Measurements from ENCODE around the gene AATF.

AATF gene

GRCh38 chr17:37094391-37094790 is 145.6 kb downstream of the AATF start:
- H3K4ac ChIP-seq (ENCODE audit: low read depth, low read length): no peak overlapping the region
- no peak overlapping the region for H4K5ac ChIP-seq (ENCODE audit: low read length)
- H3K4me1 ChIP-seq (ENCODE audit: control insufficient read depth, low read depth, low read length): no peaks in the 10 kb centered on the region
- H3K4me3 ChIP-seq (ENCODE audit: low read length): no peak overlapping the region
- H3K23ac ChIP-seq (ENCODE audit: low read length): no peak overlapping the region
- H3K27ac ChIP-seq (ENCODE audit: low read depth, low read length): no peak overlapping the region
- no peak overlapping the region for H2BK15ac ChIP-seq (replicated peaks; ENCODE audit: low read depth)
- H3K79me1 ChIP-seq (ENCODE audit: low read length): no peaks in the 10 kb centered on the region
- no peak for DNase-seq
- H3K56ac ChIP-seq (ENCODE audit: low read length): no peak overlapping the region
- H3K27me3 ChIP-seq (ENCODE audit: insufficient read depth, low read length, poor library complexity): no peaks in the 10 kb centered on the region
- H2BK120ac ChIP-seq (ENCODE audit: low read depth, low read length): no peak overlapping the region
- H2BK5ac ChIP-seq (ENCODE audit: low read length): no peak overlapping the region
- H4K8ac ChIP-seq (ENCODE audit: low read depth, low read length): no peak overlapping the region
- H3K9ac ChIP-seq (ENCODE audit: low read length): no peak overlapping the region
- WGBS (ENCODE audit: extremely low coverage, insufficient coverage, low lambda C conversion rate): no CpG with 5 or more reads among the region's 4 CpGs
- H3K18ac ChIP-seq (ENCODE audit: low read length): no peak overlapping the region
- no peak overlapping the region for H3K4me2 ChIP-seq (ENCODE audit: low read length)
- H3K36me3 ChIP-seq (ENCODE audit: control insufficient read depth, insufficient read depth, low read length): peaks cover 15% of the 10 kb centered on the region
- H2AK5ac ChIP-seq (ENCODE audit: low read length): no peak overlapping the region
- no peaks in the 10 kb centered on the region for H3K79me2 ChIP-seq (ENCODE audit: control insufficient read depth, insufficient read depth, low read length)

- Histone ChIP-seq H3K56ac (ENCODE audit: low read length) (no peak overlapping the region), H3K27me3 (ENCODE audit: insufficient read depth, low read length, poor library complexity) (no peaks in the 10 kb centered on the region), H3K9ac (ENCODE audit: low read length) (no peak overlapping the region), H3K4me2 (ENCODE audit: low read length) (no peak overlapping the region), H4K8ac (ENCODE audit: low read depth, low read length) (no peak overlapping the region), H3K79me1 (ENCODE audit: low read length) (no peaks in the 10 kb centered on the region), H3K4ac (ENCODE audit: low read depth, low read length) (no peak overlapping the region), H2BK5ac (ENCODE audit: low read length) (no peak overlapping the region), H3K79me2 (ENCODE audit: control insufficient read depth, insufficient read depth, low read length) (no peaks in the 10 kb centered on the region), H2AK5ac (ENCODE audit: low read length) (no peak overlapping the region), H4K5ac (ENCODE audit: low read length) (no peak overlapping the region), H3K23ac (ENCODE audit: low read length) (no peak overlapping the region), H3K36me3 (ENCODE audit: control insufficient read depth, insufficient read depth, low read length) (peaks cover 15% of the 10 kb centered on the region), H3K27ac (ENCODE audit: low read depth, low read length) (no peak overlapping the region), H3K18ac (ENCODE audit: low read length) (no peak overlapping the region), H2BK120ac (ENCODE audit: low read depth, low read length) (no peak overlapping the region), H3K4me1 (ENCODE audit: control insufficient read depth, low read depth, low read length) (no peaks in the 10 kb centered on the region), H2BK15ac (replicated peaks; ENCODE audit: low read depth) (no peak overlapping the region), H3K4me3 (ENCODE audit: low read length) (no peak overlapping the region)
- no CpG with 5 or more reads among the region's 2 CpGs for WGBS (ENCODE audit: extremely low coverage, insufficient coverage, low lambda C conversion rate)
- DNase-seq: no peak
These were observed 147.3 kb downstream of the AATF start for GRCh38 chr17:37096071-37096470.

- no peak overlapping the region for H2BK5ac ChIP-seq (ENCODE audit: low read length)
- no peaks in the 10 kb centered on the region for H3K4me1 ChIP-seq (ENCODE audit: control insufficient read depth, low read depth, low read length)
- H3K18ac ChIP-seq (ENCODE audit: low read length): no peak overlapping the region
- H4K5ac ChIP-seq (ENCODE audit: low read length): no peak overlapping the region
- no peak overlapping the region for H3K4me2 ChIP-seq (ENCODE audit: low read length)
- no peak overlapping the region for H3K4ac ChIP-seq (ENCODE audit: low read depth, low read length)
- peaks cover 14% of the 10 kb centered on the region for H3K36me3 ChIP-seq (ENCODE audit: control insufficient read depth, insufficient read depth, low read length)
- H3K79me2 ChIP-seq (ENCODE audit: control insufficient read depth, insufficient read depth, low read length): no peaks in the 10 kb centered on the region
- H3K9ac ChIP-seq (ENCODE audit: low read length): no peak overlapping the region
- DNase-seq: no peak
- no peak overlapping the region for H2AK5ac ChIP-seq (ENCODE audit: low read length)
- H3K79me1 ChIP-seq (ENCODE audit: low read length): no peaks in the 10 kb centered on the region
- no peak overlapping the region for H3K27ac ChIP-seq (ENCODE audit: low read depth, low read length)
- no peak overlapping the region for H3K23ac ChIP-seq (ENCODE audit: low read length)
- H4K8ac ChIP-seq (ENCODE audit: low read depth, low read length): no peak overlapping the region
- no peak overlapping the region for H2BK15ac ChIP-seq (replicated peaks; ENCODE audit: low read depth)
- no CpG with 5 or more reads among the region's 2 CpGs for whole genome bisulfite sequencing (ENCODE audit: extremely low coverage, insufficient coverage, low lambda C conversion rate)
- no peak overlapping the region for H2BK120ac ChIP-seq (ENCODE audit: low read depth, low read length)
- no peak overlapping the region for H3K56ac ChIP-seq (ENCODE audit: low read length)
- H3K4me3 ChIP-seq (ENCODE audit: low read length): no peak overlapping the region
- H3K27me3 ChIP-seq (ENCODE audit: insufficient read depth, low read length, poor library complexity): no peaks in the 10 kb centered on the region
These were observed 148.4 kb downstream of the AATF start for GRCh38 chr17:37097154-37097553.

- no peak overlapping the region for H3K9ac ChIP-seq (ENCODE audit: low read length)
- no peak overlapping the region for H2BK120ac ChIP-seq (ENCODE audit: low read depth, low read length)
- no peaks in the 10 kb centered on the region for H3K79me1 ChIP-seq (ENCODE audit: low read length)
- H3K27ac ChIP-seq (ENCODE audit: low read depth, low read length): no peak overlapping the region
- no peak overlapping the region for H3K56ac ChIP-seq (ENCODE audit: low read length)
- no peak overlapping the region for H2BK5ac ChIP-seq (ENCODE audit: low read length)
- no peak overlapping the region for H2AK5ac ChIP-seq (ENCODE audit: low read length)
- no peak overlapping the region for H4K5ac ChIP-seq (ENCODE audit: low read length)
- no peak overlapping the region for H3K18ac ChIP-seq (ENCODE audit: low read length)
- no peak for DNase-seq
- no peak overlapping the region for H2BK15ac ChIP-seq (replicated peaks; ENCODE audit: low read depth)
- H3K27me3 ChIP-seq (ENCODE audit: insufficient read depth, low read length, poor library complexity): no peaks in the 10 kb centered on the region
- no peak overlapping the region for H3K4me3 ChIP-seq (ENCODE audit: low read length)
- H4K8ac ChIP-seq (ENCODE audit: low read depth, low read length): no peak overlapping the region
- H3K23ac ChIP-seq (ENCODE audit: low read length): no peak overlapping the region
- no peak overlapping the region for H3K4ac ChIP-seq (ENCODE audit: low read depth, low read length)
- H3K36me3 ChIP-seq (ENCODE audit: control insufficient read depth, insufficient read depth, low read length): peaks cover 14% of the 10 kb centered on the region
- H3K79me2 ChIP-seq (ENCODE audit: control insufficient read depth, insufficient read depth, low read length): no peaks in the 10 kb centered on the region
- H3K4me1 ChIP-seq (ENCODE audit: control insufficient read depth, low read depth, low read length): no peaks in the 10 kb centered on the region
- no peak overlapping the region for H3K4me2 ChIP-seq (ENCODE audit: low read length)
- WGBS (ENCODE audit: extremely low coverage, insufficient coverage, low lambda C conversion rate): no CpG with 5 or more reads among the region's 5 CpGs
These were observed 149.4 kb downstream of the AATF start for GRCh38 chr17:37098152-37098551.

GRCh38 chr17:37098910-37099664 is 150.3 kb downstream of the AATF start:
- Histone ChIP-seq H4K5ac (ENCODE audit: low read length) (no peak overlapping the region), H3K9ac (ENCODE audit: low read length) (no peak overlapping the region), H3K23ac (ENCODE audit: low read length) (no peak overlapping the region), H3K4ac (ENCODE audit: low read depth, low read length) (no peak overlapping the region), H3K4me2 (ENCODE audit: low read length) (no peak overlapping the region), H3K4me3 (ENCODE audit: low read length) (no peak overlapping the region), H3K27ac (ENCODE audit: low read depth, low read length) (no peak overlapping the region), H3K27me3 (ENCODE audit: insufficient read depth, low read length, poor library complexity) (no peaks in the 10 kb centered on the region), H2BK5ac (ENCODE audit: low read length) (no peak overlapping the region), H3K79me2 (ENCODE audit: control insufficient read depth, insufficient read depth, low read length) (no peaks in the 10 kb centered on the region), H2AK5ac (ENCODE audit: low read length) (no peak overlapping the region), H4K8ac (ENCODE audit: low read depth, low read length) (no peak overlapping the region), H3K79me1 (ENCODE audit: low read length) (no peaks in the 10 kb centered on the region), H2BK15ac (replicated peaks; ENCODE audit: low read depth) (no peak overlapping the region), H2BK120ac (ENCODE audit: low read depth, low read length) (no peak overlapping the region), H3K18ac (ENCODE audit: low read length) (no peak overlapping the region), H3K4me1 (ENCODE audit: control insufficient read depth, low read depth, low read length) (no peaks in the 10 kb centered on the region), H3K56ac (ENCODE audit: low read length) (no peak overlapping the region), H3K36me3 (ENCODE audit: control insufficient read depth, insufficient read depth, low read length) (peaks cover 14% of the 10 kb centered on the region)
- no CpG with 5 or more reads among the region's 9 CpGs for WGBS (ENCODE audit: extremely low coverage, insufficient coverage, low lambda C conversion rate)
- no peak for DNase-seq

GRCh38 chr17:37100231-37100630 is 151.5 kb downstream of the AATF start:
- H3K23ac ChIP-seq (ENCODE audit: low read length): no peak overlapping the region
- no CpG with 5 or more reads among the region's 4 CpGs for WGBS (ENCODE audit: extremely low coverage, insufficient coverage, low lambda C conversion rate)
- no peaks in the 10 kb centered on the region for H3K79me1 ChIP-seq (ENCODE audit: low read length)
- H3K4me1 ChIP-seq (ENCODE audit: control insufficient read depth, low read depth, low read length): no peaks in the 10 kb centered on the region
- H3K56ac ChIP-seq (ENCODE audit: low read length): no peak overlapping the region
- H3K9ac ChIP-seq (ENCODE audit: low read length): no peak overlapping the region
- H3K27ac ChIP-seq (ENCODE audit: low read depth, low read length): no peak overlapping the region
- H3K18ac ChIP-seq (ENCODE audit: low read length): no peak overlapping the region
- no peaks in the 10 kb centered on the region for H3K27me3 ChIP-seq (ENCODE audit: insufficient read depth, low read length, poor library complexity)
- H4K5ac ChIP-seq (ENCODE audit: low read length): no peak overlapping the region
- H2BK15ac ChIP-seq (replicated peaks; ENCODE audit: low read depth): no peak overlapping the region
- H3K4me2 ChIP-seq (ENCODE audit: low read length): no peak overlapping the region
- peaks cover 12% of the 10 kb centered on the region for H3K36me3 ChIP-seq (ENCODE audit: control insufficient read depth, insufficient read depth, low read length)
- no peak overlapping the region for H2BK120ac ChIP-seq (ENCODE audit: low read depth, low read length)
- no peak overlapping the region for H3K4me3 ChIP-seq (ENCODE audit: low read length)
- H4K8ac ChIP-seq (ENCODE audit: low read depth, low read length): no peak overlapping the region
- no peaks in the 10 kb centered on the region for H3K79me2 ChIP-seq (ENCODE audit: control insufficient read depth, insufficient read depth, low read length)
- no peak for DNase-seq
- H3K4ac ChIP-seq (ENCODE audit: low read depth, low read length): no peak overlapping the region
- H2BK5ac ChIP-seq (ENCODE audit: low read length): no peak overlapping the region
- H2AK5ac ChIP-seq (ENCODE audit: low read length): no peak overlapping the region

All from mesendoderm (in vitro differentiated cells).